HCT116 (cell line): ENCODE measurements around the gene OTOP3.

Source experiments
- ATF3 ChIP-seq: IDR thresholded peaks from 2 replicates; pipeline ENCODE4 v1.6.1; 2012
- CTCF ChIP-seq, 3 experiments: fragments of 200-600 bp in 1 of 3; sonication (generic) in 1 of 3; IDR thresholded peaks in 2 of 3; conservative IDR thresholded peaks in 1 of 3; 2 replicates each; pipeline ENCODE4 v1.5.1; 2012 to 2017; ENCODE audit warnings: low read depth in 2 of 3, low read length in 2 of 3, antibody characterized with exemption in 1 of 3, borderline replicate concordance in 1 of 3, control low read depth in 1 of 3, mild to moderate bottlenecking in 1 of 3, mixed read lengths in 1 of 3, mixed run types in 1 of 3, moderate library complexity in 1 of 3; ENCODE audit not compliant: insufficient read depth in 1 of 3
- EGR1 ChIP-seq: IDR thresholded peaks from 2 replicates; pipeline ENCODE4 v1.6.1; 2012; ENCODE audit warnings: low read depth
- EZH2 ChIP-seq: fragments of 200-600 bp; sonication (generic); IDR thresholded peaks from 2 replicates; pipeline ENCODE4 v1.6.1; 2017; ENCODE audit warnings: antibody characterized with exemption, mixed run types
- POLR2A ChIP-seq: IDR thresholded peaks from 2 replicates; pipeline ENCODE4 v1.7.0; 2011; ENCODE audit warnings: borderline replicate concordance; ENCODE audit not compliant: insufficient read depth, insufficient read length; ENCODE audit errors: extremely low read depth
- POLR2AphosphoS5 ChIP-seq: IDR thresholded peaks from 2 replicates; pipeline ENCODE4 v1.6.1; 2011; ENCODE audit warnings: mild to moderate bottlenecking, low read depth, low read length, moderate library complexity
- SIN3A ChIP-seq: IDR thresholded peaks from 2 replicates; pipeline ENCODE4 v1.6.1; 2012; ENCODE audit warnings: low read depth
- TCF7L2 ChIP-seq: IDR thresholded peaks from 2 replicates; pipeline ENCODE4 v1.7.0; 2011; ENCODE audit warnings: borderline replicate concordance, inconsistent platforms; ENCODE audit not compliant: insufficient read depth, insufficient read length; ENCODE audit errors: extremely low read depth
- ZFX ChIP-seq: fragments of 450-650 bp; IDR thresholded peaks from 2 replicates; pipeline ENCODE4 v1.6.1; 2017
- ZNF274 ChIP-seq: fragments of 200-500 bp; sonication (Bioruptor generic); IDR thresholded peaks from 2 replicates; pipeline ENCODE4 v1.6.1; 2014; ENCODE audit warnings: mild to moderate bottlenecking, low read depth, low read length, inconsistent platforms
- TF ChIP-seq, protein P1 (sequence below): IDR thresholded peaks from 2 replicates; pipeline ENCODE4 v1.6.1; 2012; ENCODE audit warnings: low read depth
- TF ChIP-seq, protein P2 (sequence below): IDR thresholded peaks from 2 replicates; pipeline ENCODE4 v1.6.1; 2012

DNA sequence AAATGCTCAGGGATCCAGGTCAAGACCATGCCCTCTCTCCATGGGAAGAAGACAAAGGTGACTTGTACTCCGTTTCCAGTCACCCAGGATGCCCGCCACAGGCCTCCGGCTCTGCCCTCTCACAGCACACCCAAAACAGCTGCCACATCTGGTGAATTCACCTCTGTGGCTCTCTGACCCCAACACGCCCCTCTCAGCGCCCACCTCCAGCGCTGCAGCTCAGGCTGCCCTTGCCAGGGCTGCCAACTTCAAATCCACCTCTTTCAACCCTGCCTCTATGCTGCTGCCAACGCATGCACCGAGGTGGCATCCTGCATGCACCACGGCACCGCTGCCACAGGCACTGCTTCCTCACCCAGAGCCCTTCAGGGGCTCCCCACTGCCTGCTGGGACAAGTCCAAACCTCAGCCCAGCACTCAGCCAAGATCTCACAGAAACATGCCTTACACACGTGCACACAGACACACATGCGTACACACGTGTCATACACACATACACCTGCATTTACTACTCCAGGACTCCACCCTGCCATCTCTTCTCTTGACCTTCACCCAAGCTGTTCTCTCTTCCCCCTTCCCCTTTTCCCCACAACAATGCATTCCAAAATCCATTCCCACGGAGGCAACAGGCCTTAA is 29.4 kb downstream of the OTOP3 start:
- TF ChIP-seq ZFX (no peak), TCF7L2 (no peak), EZH2 (no peak), POLR2A (no peak), CTCF (IDR thresholded peaks at IDR 0.05 in 2 of 3, conservative IDR thresholded peaks at IDR 0.05 in 1 of 3; ENCODE audit: borderline replicate concordance in 1 of 3, insufficient read depth in 1 of 3, low read depth in 2 of 3, low read length in 2 of 3) (no peak), ATF3 (no peak), EGR1 (no peak), SIN3A (no peak), ZNF274 (no peak), POLR2AphosphoS5 (no peak)
- TF ChIP-seq, protein P1, sequence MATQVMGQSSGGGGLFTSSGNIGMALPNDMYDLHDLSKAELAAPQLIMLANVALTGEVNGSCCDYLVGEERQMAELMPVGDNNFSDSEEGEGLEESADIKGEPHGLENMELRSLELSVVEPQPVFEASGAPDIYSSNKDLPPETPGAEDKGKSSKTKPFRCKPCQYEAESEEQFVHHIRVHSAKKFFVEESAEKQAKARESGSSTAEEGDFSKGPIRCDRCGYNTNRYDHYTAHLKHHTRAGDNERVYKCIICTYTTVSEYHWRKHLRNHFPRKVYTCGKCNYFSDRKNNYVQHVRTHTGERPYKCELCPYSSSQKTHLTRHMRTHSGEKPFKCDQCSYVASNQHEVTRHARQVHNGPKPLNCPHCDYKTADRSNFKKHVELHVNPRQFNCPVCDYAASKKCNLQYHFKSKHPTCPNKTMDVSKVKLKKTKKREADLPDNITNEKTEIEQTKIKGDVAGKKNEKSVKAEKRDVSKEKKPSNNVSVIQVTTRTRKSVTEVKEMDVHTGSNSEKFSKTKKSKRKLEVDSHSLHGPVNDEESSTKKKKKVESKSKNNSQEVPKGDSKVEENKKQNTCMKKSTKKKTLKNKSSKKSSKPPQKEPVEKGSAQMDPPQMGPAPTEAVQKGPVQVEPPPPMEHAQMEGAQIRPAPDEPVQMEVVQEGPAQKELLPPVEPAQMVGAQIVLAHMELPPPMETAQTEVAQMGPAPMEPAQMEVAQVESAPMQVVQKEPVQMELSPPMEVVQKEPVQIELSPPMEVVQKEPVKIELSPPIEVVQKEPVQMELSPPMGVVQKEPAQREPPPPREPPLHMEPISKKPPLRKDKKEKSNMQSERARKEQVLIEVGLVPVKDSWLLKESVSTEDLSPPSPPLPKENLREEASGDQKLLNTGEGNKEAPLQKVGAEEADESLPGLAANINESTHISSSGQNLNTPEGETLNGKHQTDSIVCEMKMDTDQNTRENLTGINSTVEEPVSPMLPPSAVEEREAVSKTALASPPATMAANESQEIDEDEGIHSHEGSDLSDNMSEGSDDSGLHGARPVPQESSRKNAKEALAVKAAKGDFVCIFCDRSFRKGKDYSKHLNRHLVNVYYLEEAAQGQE: no peak
- TF ChIP-seq, protein P2, sequence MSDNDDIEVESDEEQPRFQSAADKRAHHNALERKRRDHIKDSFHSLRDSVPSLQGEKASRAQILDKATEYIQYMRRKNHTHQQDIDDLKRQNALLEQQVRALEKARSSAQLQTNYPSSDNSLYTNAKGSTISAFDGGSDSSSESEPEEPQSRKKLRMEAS: no peak
